GM18517 (cell line): ENCODE data around the gene SLC66A1.

Source experiments
- ATAC-seq: cut with Tn5 transposase; IDR thresholded peaks from one replicate; pipeline ENCODE4 v1.9.1; 2021; ENCODE audit warnings: mild to moderate bottlenecking, moderate library complexity; ENCODE audit not compliant: unreplicated experiment

SLC66A1 gene

DNA sequence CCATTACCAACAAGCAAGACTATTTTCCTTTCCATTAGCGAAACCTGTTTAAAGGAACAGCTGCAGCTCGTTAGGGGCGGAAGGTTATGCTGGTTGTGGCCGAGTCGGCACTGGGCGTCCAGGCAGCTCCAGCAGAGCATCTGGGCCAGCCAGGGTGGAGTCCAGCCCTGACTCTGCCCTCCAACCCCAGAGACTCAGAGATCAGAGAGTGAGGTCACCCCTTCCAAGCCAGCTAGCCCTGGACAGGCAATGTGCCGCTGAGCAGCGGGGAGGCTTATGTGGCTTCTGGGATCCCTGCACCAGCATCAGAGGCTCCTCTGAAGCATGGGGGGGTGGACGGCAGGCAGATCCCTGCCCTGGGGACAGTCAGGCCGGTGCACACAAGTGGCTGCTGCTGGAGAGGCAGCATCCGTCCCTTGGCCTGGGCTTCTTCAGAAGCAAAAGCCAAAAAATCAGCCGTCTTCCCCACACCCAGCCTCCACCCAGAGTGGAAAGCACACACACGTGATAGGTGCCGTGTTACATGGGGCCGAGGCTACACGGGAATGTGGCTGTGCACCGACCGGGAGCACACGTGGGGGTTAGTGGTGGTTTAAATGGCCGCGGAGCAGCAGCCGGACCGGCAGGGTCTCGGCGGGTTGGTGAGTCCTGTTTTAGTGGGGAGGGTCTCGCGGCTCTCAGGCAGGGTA is 30.1 kb downstream of the SLC66A1 start:
- no peak for ATAC-seq

DNA sequence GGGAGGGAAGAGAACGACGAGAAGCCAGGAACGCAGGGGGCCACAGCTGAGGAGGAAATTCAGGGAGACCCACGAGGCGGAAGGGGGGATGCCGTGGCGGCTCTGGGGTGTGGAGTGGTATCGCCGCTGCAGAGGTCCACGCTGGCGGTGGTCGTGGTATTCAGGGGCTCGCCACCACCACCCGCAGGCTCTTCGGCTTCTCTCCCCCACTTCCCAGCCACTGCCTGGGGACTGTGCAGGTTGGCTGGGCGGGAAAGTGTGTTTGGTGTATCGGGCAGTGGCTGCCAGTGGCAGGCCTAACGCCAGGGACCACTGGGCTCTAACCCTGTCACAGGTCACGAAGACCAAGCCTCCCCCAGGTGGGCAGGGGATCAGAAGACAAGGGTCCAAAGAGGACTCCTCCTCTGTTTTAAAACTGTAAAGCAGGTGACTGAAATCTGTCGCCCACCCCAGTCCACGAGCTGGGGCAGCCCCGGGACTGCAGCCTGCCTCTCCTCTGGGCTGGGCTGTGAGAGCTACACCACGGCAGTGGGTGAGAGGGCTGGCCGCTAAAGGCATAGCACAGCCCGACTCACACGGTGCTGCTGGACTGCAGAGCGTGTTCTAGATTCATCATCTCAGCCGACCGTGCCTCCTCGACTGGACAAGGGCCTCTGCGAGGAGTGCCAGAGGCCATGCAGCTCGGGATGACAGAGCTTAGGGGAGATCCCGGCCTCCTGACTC is 30.9 kb downstream of the SLC66A1 start:
- ATAC-seq = no peak

DNA sequence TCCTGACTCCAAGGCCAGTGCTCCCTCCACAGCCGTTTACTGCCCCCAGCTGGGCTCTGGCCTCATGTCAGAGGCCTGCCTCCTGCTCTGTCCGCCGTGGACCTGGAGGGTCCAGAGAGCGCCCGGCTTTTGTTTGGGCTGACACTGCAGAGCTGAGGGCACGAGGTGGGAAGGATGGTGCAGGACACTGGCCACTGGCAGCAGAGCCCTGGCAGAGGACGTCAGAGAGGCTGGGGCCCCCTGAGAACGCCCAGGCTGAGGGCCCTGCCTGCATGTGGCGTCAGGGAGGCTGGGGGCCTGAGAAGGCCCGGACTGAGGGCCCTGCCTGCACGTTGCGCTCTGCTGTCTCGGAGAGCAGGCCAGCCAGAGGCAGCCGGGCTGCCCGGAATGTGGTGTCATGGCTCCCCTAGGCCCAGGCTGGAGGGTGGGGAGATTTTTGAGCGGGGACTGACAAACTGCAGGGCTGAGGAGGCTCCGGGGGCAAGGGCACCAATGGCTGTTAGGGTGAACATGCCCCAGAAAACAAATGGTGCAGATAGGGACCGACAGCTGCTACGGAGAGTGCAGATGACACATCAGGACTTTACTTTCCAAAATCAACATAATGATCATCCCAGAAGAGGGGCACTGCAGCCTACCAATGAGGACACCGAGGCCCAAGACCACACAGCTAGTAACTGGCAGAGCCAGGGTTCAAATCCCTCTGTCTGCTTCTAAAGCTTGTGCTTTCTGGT is 31.7 kb downstream of the SLC66A1 start:
- ATAC-seq = no peak

DNA sequence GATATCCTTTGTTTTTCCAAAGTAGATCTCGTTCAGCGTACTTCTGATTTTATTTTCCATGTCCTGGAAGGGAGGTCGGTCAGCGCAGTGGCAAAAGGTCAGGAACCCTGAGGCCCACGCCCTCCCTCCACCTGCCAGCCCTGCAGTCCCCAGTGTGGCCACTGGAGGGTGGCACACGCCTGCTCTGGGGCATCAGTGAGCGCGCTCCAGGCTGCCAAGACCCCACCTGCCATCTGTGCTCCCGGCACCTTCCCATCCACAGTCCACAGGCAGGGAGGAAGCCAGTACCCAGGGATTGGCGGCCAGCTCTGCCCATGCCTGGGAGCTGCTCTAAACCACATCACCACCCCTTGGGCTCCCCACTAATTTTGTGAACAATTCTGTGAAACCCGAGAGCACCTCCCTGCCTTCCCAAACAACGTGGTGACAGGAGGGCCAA is 32.3 kb downstream of the SLC66A1 start:
- no peak for ATAC-seq

DNA sequence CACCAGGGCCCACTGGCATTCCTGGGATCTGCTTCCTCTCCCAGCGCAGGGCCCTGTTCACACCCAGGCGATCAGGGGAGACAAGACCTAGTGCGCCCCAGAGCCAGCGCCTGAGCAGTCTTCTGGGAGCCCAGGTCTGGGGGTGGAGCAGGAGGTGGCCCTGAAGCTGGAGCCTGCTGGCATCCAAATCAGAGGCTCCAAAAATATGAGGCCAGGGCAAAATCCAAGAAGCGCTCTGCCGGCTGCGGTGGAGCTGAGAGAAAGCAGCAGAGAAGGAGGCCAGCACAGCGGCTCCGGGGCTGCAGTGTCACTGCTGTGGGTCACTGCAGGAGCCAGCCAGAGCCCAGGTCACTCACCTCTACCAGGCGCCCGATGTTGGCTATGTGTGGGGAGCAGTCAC is 32.7 kb downstream of the SLC66A1 start:
- ATAC-seq = no peak

DNA sequence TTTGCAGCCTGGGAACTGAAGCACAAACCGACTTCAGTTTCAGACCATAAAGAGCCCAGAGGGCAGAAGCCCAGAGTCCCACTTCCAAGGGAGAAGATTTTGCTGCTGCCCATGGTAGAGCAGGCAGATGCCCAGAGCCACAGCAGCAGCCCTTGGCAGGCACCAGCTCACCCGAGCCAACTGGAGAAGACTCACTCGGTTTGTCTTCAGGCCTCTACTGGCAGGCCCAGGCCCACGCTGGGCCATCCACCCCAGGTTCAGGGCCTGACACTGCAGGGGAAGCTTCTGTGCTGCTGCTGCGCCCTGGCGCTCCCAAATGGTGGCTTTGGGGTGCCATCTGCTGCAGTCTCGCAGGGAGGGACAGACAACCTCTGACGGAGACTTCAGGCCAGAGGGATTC is 33.3 kb downstream of the SLC66A1 start:
- no peak for ATAC-seq

DNA sequence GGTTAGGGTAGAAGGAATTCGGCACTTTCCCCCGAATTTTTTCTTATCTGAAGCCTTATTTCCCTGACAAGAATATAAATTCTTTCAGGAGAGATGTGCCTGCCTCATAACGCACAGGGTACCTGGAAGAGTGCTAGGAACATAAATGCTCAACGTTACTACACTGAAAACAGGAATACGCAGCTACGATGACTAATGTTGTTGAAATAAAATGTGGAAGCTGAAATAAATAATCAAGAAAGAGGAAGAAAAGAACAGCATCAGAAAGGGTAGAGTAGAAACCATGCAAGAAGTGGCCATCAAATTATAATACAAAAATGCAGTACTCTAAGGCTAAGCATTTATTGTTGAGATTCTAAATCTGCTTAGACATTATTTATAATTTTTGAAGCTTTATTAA is 33.9 kb downstream of the SLC66A1 start:
- ATAC-seq = no peak

DNA sequence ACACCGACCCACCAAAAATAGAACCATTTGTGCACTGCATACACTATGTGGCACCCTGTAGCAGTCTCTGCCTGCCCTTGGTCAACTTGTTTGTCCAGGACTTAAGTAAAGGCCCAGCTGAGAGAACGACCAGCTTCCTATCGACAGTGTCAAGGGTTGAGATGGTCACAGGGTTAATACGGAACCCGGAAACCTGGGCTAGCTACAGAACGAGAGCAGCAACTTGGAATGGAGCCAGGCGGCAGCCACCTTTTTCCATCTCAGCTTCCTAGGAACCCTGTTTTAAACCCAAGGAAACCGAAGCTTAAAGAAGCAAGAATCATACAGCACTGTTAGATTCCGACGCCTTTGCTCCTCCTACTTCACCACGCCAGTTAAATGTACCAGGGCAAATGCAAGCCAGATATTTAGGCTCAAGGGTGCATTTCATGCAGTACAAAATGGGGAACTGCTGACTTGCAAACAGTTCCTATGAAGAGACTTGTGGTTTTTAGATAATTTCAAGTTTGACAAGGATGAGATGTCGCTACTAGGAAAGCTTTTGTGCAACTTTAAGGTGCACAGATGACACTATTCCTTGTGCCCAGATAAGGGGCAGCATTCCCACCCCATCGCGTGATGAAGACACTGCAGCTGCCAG is 35.5 kb downstream of the SLC66A1 start:
- ATAC-seq = no peak

DNA sequence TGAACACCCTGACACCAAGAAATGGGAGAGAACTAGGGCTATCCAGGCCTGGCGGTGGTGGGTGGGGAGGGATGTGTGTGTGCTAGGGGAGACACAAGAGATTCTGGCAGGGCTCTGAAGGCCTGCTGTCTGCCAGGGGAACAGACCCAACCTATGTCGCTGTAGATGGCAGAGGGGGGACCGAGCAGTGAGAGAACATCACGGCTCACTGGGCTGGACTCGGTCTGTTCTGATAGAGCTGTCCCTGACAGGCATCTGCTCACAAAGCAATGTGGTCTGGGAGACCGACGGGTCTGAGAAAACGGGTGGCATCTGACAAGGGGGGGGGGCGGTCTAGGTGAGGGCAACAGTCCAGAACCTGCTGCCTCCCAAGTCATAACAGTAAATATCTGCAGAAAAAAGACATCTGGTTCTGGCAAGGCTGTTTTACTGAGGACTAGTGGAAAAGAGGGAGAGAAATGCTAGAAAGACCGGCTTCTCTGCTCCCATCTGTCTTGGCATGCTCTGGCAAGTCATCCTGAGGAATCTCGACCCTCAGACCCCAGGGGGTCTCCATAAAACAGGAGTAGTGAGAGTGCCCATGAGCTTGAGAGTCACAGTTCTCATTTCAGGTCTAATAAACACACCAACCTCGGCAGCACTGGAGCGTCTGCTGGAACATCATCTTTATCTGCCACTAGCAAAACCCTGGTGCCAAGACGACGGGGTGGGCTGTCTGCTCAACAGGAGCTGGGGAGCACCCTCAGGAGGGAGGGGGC is 36.5 kb downstream of the SLC66A1 start:
- ATAC-seq = no peak

DNA sequence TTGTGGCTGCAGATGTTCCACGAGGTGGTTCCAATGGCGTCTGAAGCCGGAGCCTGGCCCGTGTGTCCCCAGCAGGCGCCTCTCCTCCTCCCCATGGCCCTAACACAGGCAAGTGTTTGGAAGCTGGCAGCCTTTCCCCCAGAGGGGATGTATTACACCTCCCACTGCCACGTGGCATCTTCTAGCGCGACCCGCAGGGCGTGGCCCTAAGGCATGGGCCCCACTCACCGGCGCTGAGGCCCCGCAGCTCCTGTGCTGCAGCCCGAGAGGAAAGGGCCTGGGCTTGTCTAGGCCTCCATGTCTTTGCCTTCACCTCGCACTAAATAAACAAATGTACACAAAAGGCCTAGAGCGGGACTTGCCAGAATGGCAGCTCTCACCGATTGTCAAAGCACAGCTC is 37.9 kb downstream of the SLC66A1 start:
- no peak for ATAC-seq

DNA sequence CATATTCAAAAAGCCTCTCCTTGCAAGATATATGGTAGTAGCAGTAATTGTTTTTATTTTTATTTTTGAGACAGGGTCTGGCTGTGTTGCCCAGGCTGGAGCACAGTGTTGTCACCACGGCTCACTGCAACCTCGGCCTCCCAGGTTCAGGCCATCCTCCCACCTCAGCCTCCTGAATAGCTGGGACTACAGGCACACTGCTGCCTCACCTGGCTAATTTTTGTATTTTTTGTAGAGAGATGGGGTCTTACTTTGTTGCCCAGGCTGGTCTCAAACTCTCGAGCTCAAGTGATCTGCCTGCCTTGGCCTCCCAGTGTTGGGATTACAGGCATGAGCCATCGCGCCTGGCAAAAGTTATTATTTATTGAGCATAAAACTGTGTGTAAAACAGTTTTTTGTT is 38.4 kb downstream of the SLC66A1 start:
- ATAC-seq = no peak

DNA sequence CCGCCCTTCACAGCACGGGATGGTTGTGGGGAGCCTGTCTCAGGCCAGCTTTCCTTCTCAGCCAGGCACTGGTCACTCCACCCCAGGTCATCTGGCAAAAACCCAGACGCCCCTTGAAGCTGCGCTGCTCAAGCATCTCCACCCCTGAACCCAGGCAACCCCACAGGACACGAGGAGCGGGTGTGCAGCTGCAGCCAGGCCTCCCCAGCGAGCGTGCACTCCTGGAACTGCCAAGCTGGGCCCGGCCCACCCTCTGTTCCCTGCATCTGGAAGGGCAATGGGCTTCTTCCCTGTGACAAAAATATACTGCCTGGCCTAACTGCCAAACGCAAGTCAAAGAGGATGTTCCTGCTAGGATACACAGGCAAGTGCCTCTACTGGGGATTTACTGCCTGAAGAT is 39.7 kb downstream of the SLC66A1 start:
- ATAC-seq = no peak

DNA sequence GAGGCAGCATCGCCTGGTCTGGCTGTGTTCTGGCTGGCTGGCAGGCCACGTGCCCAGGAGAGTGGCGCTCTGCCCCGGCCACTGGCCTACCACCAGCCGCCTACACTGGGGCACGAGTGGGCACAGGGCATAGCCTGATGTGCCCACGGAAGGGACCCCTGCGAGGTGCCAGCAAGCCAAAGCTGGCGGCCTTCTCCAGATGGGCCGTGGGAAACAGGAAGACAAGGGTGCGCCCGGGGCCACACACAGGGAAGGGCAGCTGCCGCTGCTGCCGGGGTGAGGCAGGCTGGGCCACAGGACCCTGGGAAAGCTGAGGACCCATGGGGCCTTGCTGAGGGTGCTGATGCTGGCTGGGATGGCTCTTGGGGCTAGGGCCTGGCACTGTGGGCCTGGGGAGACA is 40.7 kb downstream of the SLC66A1 start:
- ATAC-seq = no peak

DNA sequence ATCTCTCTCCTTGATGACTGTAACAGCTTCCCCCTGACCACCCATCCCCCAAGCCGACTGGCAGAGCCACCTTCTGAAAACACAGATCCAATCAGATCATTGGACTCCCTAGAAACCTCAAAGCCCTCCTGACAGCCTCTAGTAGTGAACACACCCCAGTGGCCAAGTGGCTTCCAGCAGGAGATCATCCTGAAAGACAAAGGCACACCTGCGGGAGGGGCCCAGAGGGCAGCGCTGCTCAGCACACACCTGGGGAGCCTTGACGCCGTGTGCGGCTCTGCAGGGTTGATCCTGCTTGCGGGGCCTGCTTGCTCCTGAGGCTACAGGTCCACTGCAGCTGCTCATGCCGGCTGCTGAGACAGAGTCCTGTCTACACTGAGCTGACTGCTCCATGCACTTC is 41.5 kb downstream of the SLC66A1 start:
- no peak for ATAC-seq

DNA sequence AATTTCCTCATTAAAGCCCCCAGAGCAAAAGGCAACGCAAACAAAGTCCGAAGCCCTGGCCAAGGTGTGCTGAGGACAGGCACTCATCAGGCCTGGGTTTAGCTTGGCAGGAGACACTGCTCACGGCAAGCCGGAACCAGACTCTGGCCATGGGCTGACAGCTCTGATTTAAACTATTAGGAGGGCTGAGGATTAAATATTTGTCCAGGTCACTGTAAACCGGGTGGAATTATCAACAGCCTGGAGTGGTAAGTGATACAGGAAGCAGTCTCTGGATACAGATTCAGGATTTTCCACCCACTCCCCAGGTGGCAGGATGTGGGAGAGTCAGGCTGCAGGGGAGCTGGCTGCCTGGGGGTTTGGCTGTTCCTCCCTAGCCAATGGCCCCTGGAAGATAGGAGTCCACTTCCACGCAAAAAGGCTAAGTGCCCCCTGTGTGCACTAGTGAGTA is 42.4 kb downstream of the SLC66A1 start:
- no peak for ATAC-seq

DNA sequence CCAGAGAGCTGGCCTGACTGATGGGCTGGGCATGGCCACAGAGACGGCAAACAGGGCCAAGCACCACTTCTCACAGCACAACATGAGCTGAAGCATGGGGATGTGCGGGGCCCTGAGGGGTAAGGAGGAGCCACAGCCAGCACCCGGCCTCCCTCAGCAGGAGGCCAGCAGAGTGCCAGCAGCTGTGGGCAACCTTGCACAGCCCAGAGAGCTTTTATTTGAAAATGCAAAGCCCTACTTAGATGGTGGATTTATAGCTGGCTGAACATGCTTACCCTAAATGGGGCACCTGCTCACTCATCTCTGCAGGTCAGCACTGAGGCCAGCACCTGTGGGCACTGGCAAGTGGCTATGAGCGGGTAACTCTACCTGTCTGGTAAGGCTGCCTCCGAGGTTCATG is 44.1 kb downstream of the SLC66A1 start:
- no peak for ATAC-seq

DNA sequence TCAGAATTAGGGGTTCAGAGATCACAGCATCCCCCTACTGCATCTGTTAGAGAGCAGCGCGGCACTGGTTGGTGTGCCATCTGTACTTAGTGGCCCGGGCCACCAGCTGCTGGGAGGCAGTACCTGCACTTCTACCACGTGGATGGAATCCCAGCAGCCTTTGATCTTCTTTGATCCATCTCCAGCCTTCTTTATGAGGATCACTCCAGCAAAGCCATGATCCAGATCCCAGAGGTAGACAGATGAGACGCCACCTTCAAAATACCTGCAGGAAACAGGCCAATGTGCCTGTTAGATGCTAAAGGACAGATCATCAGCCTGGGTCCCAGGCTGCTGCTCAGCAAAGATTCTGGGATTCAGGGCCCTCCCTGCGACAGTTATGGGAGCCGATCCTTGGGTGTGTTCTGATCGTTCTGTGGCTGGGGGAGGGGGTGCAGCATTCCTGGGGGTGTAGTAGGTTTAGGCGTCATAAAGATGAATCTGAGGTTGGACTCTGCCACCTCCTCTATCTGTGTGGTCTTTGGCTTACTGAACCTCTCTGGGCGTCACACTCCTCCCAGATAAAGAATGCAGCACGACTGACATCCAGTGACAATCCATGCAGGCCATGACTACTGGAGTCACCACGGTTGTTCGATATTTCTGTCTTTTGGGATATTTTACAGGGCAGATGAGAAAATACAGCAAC is 45.3 kb downstream of the SLC66A1 start:
- no peak for ATAC-seq

DNA sequence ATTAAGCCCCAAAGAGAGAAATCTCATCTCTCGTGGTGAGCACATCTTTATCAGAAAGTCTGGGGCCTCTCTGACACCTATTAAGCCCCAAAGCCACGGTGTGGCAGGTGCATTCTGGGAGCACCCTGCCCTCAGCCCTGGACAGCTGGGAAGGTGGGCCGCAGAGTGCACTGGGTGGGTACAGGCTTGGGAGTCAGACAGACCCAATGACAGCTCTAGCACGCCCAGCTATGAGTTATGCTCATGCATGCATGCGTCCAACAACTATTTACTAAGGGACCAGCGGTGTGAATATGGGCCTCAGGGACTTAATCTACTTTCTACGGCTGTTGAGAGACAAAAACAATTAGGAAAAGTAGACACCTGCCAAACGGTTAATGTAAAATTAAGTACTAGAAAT is 46.6 kb downstream of the SLC66A1 start:
- no peak for ATAC-seq

DNA sequence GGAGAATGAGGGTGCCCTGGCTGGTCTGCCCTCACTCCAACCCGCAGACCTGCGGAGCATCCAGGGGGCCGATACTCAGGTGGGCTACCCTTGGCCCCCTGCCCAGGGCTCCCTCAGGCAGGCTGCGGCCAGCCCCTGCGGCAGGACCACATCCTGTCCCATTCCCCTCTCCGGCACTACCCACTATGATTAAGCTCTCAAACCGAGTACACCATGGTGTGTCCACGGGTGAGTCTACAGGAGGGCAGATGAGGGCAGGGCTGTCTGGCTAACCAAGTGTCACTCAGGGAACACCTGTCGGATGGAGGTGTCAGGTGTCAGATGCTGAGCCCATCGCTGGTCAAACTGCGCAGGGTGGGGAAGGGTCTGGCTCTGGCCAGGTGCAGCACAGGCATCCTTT is 47.2 kb downstream of the SLC66A1 start:
- ATAC-seq = no peak

DNA sequence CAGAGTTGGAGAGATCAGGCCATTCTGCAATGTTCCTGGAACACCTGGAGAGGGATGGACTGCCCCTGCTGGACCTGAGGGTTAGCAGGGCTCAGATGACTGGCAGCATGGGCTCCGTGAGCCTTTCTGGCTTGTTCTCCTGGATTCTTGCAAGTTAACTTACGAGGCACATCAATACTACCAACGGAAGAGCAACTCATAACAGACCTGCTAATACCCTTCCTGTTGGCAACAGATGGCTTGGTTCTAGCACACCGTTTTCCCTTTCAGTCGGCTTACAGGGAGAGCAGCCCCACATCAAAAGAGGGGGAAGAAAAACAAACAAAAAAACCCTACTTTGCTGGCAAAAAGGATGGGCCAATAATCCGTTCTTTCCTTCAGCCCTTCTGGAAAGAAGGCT is 47.9 kb downstream of the SLC66A1 start:
- ATAC-seq = no peak
